HEK293T (cell line): ENCODE results near the gene CLIC3.

Source experiments
- BHLHE40 ChIP-seq: fragments of 450-650 bp; IDR thresholded peaks from 2 replicates; pipeline ENCODE4 v1.6.1; 2016; ENCODE audit warnings: mild to moderate bottlenecking, moderate library complexity, borderline replicate concordance
- FOXK2 ChIP-seq: fragments of 450-650 bp; IDR thresholded peaks from 2 replicates; pipeline ENCODE4 v1.6.1; 2016; ENCODE audit warnings: mild to moderate bottlenecking
- FOXM1 ChIP-seq: fragments of 450-650 bp; IDR thresholded peaks from 2 replicates; pipeline ENCODE4 v1.6.1; 2017; ENCODE audit warnings: mild to moderate bottlenecking, borderline replicate concordance
- SP1 ChIP-seq: fragments of 450-650 bp; IDR thresholded peaks from 2 replicates; pipeline ENCODE4 v1.6.1; 2017

DNA sequence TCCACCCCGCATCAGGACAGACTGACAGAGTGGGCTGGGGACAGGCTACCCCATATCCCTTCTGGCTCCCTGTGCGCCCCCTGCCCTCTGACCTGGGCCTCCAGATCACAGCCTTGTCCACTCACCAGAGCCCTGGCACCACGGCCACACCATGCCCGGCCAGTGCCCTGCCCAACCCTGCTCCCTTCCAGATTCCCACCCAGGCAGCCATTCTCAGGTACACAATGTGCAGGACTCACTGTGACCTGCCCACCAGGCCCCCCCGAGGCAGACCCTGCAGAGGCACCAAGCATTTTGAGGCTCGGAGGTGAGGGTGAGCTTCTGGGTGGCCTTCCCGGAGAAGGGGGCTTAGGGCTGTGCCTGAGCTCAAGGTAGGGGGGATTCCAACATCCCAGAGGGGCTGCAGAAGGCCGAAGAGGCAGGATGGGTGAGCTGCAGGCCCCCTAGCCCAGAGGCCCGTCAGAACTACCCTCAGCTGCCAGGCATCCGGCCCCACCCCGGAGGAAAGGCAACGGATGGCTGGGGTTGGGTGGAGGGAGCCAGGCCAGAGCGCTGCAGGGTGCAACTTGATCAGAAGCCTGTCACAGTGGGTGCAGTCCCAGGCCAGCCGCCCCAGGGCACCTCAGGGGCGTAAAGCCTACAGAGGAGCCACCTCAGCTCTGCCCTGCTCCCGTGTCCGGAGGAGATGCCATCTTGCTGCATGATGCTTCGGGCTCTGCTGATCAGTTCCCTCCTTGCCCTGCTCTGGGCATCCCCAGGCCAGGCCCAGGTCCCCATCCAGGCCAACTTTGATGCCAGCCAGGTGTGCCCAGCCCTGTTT is 13.9 kb downstream of the CLIC3 start, which contains the start of gene LCNL1:
- TF ChIP-seq FOXK2 (no peak), SP1 (no peak), FOXM1 (no peak), BHLHE40 (no peak)
